A549 (cell line): ENCODE measurements around the gene TKTL1.

Source experiments
- CHD4 ChIP-seq: fragments of 200-600 bp; sonication (generic); IDR thresholded peaks from 2 replicates; pipeline ENCODE4 v1.6.1; 2016; ENCODE audit warnings: antibody characterized with exemption, mild to moderate bottlenecking, borderline replicate concordance
- CTCF ChIP-seq: fragments of >200 bp; sonication (Bioruptor Twin); formaldehyde crosslinking; IDR thresholded peaks from 3 replicates; pipeline ENCODE4 v1.5.1; 2016
- ESRRA ChIP-seq: fragments of 150-350 bp; IDR thresholded peaks from 2 replicates; pipeline ENCODE4 v1.6.1; 2014; ENCODE audit warnings: mild to moderate bottlenecking, low read length, borderline replicate concordance
- HDAC2 ChIP-seq: fragments of 200-600 bp; sonication (generic); IDR thresholded peaks from 2 replicates; pipeline ENCODE4 v1.6.1; 2016
- PHF8 ChIP-seq: fragments of 200-600 bp; sonication (generic); IDR thresholded peaks from 2 replicates; pipeline ENCODE4 v1.6.1; 2016; ENCODE audit warnings: low read depth, mild to moderate bottlenecking, antibody characterized with exemption, moderate library complexity, borderline replicate concordance
- POLR2A ChIP-seq: IDR thresholded peaks from 2 replicates; pipeline ENCODE4 v1.6.1; 2012; ENCODE audit warnings: mild to moderate bottlenecking, low read length
- REST ChIP-seq: fragments of 200-600 bp; sonication (generic); IDR thresholded peaks from 2 replicates; pipeline ENCODE4 v1.6.1; 2016; ENCODE audit warnings: antibody characterized with exemption, mild to moderate bottlenecking, moderate library complexity
- SREBF2 ChIP-seq: fragments of 450-650 bp; IDR thresholded peaks from 2 replicates; pipeline ENCODE4 v1.6.1; 2014; ENCODE audit warnings: mild to moderate bottlenecking, moderate library complexity
- TFCP2L1 ChIP-seq: fragments of 250-450 bp; sonication (Bioruptor Pico); IDR thresholded peaks from 2 replicates; pipeline ENCODE4 v1.5.0; 2021; ENCODE audit warnings: mild to moderate bottlenecking
- TF ChIP-seq, protein P1 (sequence below): fragments of 250-450 bp; sonication (Bioruptor Pico); IDR thresholded peaks from 2 replicates; pipeline ENCODE4 v1.5.0; 2021; ENCODE audit warnings: mild to moderate bottlenecking, moderate library complexity, borderline replicate concordance
- TF ChIP-seq, protein P2 (sequence below): IDR thresholded peaks from 2 replicates; pipeline ENCODE4 v1.6.1; 2012

GRCh38 chrX:154351183-154352011 is 55.8 kb downstream of the TKTL1 start:
- TF ChIP-seq CTCF (no peak), CHD4 (no peak), REST (no peak), SREBF2 (no peak), POLR2A (no peak), HDAC2 (no peak), TFCP2L1 (no peak), PHF8 (no peak), ESRRA (no peak)
- TF ChIP-seq, protein P1, sequence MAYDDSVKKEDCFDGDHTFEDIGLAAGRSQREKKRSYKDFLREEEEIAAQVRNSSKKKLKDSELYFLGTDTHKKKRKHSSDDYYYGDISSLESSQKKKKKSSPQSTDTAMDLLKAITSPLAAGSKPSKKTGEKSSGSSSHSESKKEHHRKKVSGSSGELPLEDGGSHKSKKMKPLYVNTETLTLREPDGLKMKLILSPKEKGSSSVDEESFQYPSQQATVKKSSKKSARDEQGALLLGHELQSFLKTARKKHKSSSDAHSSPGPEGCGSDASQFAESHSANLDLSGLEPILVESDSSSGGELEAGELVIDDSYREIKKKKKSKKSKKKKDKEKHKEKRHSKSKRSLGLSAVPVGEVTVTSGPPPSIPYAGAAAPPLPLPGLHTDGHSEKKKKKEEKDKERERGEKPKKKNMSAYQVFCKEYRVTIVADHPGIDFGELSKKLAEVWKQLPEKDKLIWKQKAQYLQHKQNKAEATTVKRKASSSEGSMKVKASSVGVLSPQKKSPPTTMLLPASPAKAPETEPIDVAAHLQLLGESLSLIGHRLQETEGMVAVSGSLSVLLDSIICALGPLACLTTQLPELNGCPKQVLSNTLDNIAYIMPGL (CRISPR knock-in tag): no peak
- TF ChIP-seq, protein P2, sequence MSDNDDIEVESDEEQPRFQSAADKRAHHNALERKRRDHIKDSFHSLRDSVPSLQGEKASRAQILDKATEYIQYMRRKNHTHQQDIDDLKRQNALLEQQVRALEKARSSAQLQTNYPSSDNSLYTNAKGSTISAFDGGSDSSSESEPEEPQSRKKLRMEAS: no peak
